PFSK-1 (cell line): Measurements from ENCODE around the gene CLCN4.

Experiments used
- FOXP2 ChIP-seq: optimal IDR thresholded peaks from 2 replicates; pipeline ENCODE3; 2011; ENCODE audit warnings: borderline replicate concordance, control low read depth, inconsistent platforms; ENCODE audit not compliant: insufficient read depth; ENCODE audit errors: extremely low read length, extremely low read depth
- POLR2AphosphoS5 ChIP-seq: IDR thresholded peaks from 2 replicates; pipeline ENCODE4 v1.6.1; 2012; ENCODE audit warnings: low read depth, mild to moderate bottlenecking, control low read depth, low read length, moderate library complexity
- REST ChIP-seq, 2 experiments: IDR thresholded peaks; 2 replicates each; pipeline versions ENCODE4 v1.6.1 to v1.8.0; 2011 to 2012; ENCODE audit warnings: low read depth in 2 of 2, low read length in 2 of 2, control low read depth in 1 of 2, inconsistent platforms in 1 of 2, mild to moderate bottlenecking in 1 of 2, moderate library complexity in 1 of 2; ENCODE audit not compliant: insufficient read depth in 1 of 2
- TAF1 ChIP-seq: IDR thresholded peaks from 2 replicates; pipeline ENCODE4 v1.6.1; 2012; ENCODE audit warnings: low read length, control low read depth, borderline replicate concordance; ENCODE audit not compliant: insufficient read depth

DNA sequence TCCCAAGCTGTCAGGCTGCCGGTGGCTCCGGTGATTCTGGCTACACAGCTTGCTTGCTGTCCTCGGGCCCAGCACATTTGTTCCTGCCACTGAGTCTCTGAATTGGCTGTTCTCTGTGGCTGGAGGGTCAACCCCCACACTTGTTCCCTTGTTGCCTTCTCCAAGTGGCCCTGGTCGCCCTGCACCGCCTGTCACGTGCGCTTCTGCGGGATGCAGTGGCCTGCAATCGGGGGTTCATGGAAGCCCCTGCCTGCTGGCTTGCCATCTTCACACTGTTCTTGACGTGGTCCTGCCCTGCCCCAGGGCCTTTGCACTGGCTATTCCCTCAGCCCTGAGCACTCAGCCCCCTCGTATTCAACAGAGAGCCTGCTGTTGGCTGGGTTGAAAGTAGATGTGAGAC lies 8.1 kb downstream of the CLCN4 start:
- no peak for TF ChIP-seq POLR2AphosphoS5
- TF ChIP-seq TAF1 = no peak
- TF ChIP-seq REST (IDR thresholded peaks at IDR 0.05; ENCODE audit: insufficient read depth in 1 of 2, low read depth in 2 of 2, low read length in 2 of 2) = no peak
- TF ChIP-seq FOXP2 = no peak
